Muscle of arm (tissue), 12 donors: Measurements from ENCODE around the gene AP4S1. TPM values are rescaled to one million over a fixed set of nuclear protein-coding genes. Genes with fewer than 3 reads are reported as not detected.

Experiments used
- DNase-seq: peaks from one replicate; pipeline ENCODE4 v3.0.0-alpha.2; 2013
- polyA plus RNA-seq, 12 donors: library from polyadenylated mRNA; unstranded; fragments of 120-200 nt; gene quantifications; one replicate each; pipeline ENCODE4 v1.2.1, GENCODE V29; 2013; ENCODE audit not compliant: insufficient read length in 12 of 12

The AP4S1 gene
- polyA plus RNA-seq, 12 donors = 9.4 to 20.8 (median 15.1) TPM; not detected in 1

- no peak for DNase-seq
Observed at GRCh38 chr14:31128601-31129526, 103.4 kb downstream of the AP4S1 start.

GRCh38 chr14:31133133-31133532 lies 107.7 kb downstream of the AP4S1 start:
- DNase-seq = no peak

GRCh38 chr14:31137214-31137889 lies 111.9 kb downstream of the AP4S1 start:
- DNase-seq = no peak

- no peak for DNase-seq
Observed at GRCh38 chr14:31138301-31138700, 112.9 kb downstream of the AP4S1 start.

- DNase-seq = no peak
Observed at GRCh38 chr14:31139301-31139847, 113.9 kb downstream of the AP4S1 start.

GRCh38 chr14:31142455-31143087 lies 117.1 kb downstream of the AP4S1 start:
- no peak for DNase-seq

Other genes starting within 250 kb of the AP4S1 start
- 1 to 10 TPM in 10 of 12 donors, not detected in 2; 4.7 to 8.7 (median 6.4) TPM for gene COCH, start 151.1 kb upstream of the AP4S1 start, polyA plus RNA-seq
- 100 to 1,000 TPM in 1 of 12 donors, 10 to 100 TPM in 11; 42.2 to 142 (median 49.3) TPM for gene STRN3, start 730 bp downstream of the AP4S1 start, polyA plus RNA-seq
- gene HECTD1, start 182.1 kb downstream of the AP4S1 start, polyA plus RNA-seq = 100 to 1,000 TPM in 10 of 12 donors, 10 to 100 TPM in 1, not detected in 1; 74.2 to 157 (median 125) TPM